ENCODE measurements around the gene LAMA3. TPM values are rescaled to one million over a fixed set of nuclear protein-coding genes. Genes with fewer than 3 reads are reported as not detected.

The LAMA3 gene
- polyA plus RNA-seq, 1 donor from 2014 or later = 3.4 TPM

GRCh38 chr18:23716966-23717365 is 27.7 kb downstream of the LAMA3 start:
- Histone ChIP-seq H3K4me3 (ENCODE audit: low read length) (no peak overlapping the region), H3F3A (ENCODE audit: insufficient read depth, low read length, poor library complexity, severe bottlenecking) (no peaks in the 10 kb centered on the region), H2AFZ (ENCODE audit: low read depth, low read length) (no peak overlapping the region), H4K20me1 (ENCODE audit: insufficient read depth) (no peaks in the 10 kb centered on the region), H3K36me3 (ENCODE audit: insufficient read depth, low read length) (no peaks in the 10 kb centered on the region), H3K79me2 (replicated peaks; ENCODE audit: insufficient read depth, low read length) (no peaks in the 10 kb centered on the region), H3K27ac (ENCODE audit: low read length) (no peak overlapping the region), H3K9ac (ENCODE audit: low read length) (no peak overlapping the region), H3K9me3 (ENCODE audit: low read length) (no peaks in the 10 kb centered on the region), H3K9me2 (ENCODE audit: insufficient read depth, low read length) (no peaks in the 10 kb centered on the region), H3K4me2 (ENCODE audit: low read length) (no peak overlapping the region), H3K27me3 (ENCODE audit: insufficient read depth, low read depth, low read length) (no peaks in the 10 kb centered on the region)
- no peak for TF ChIP-seq SMC3 (conservative IDR thresholded peaks at IDR 0.05; ENCODE audit: poor library complexity)
- TF ChIP-seq RAD21 (conservative IDR thresholded peaks at IDR 0.05) = no peak
- TF ChIP-seq POLR2AphosphoS5 (IDR thresholded peaks at IDR 0.05) = no peak
- TF ChIP-seq MXI1 (conservative IDR thresholded peaks at IDR 0.05; ENCODE audit: poor library complexity, severe bottlenecking) = no peak
- no peak for TF ChIP-seq EZH2 (IDR thresholded peaks at IDR 0.05; ENCODE audit: borderline replicate concordance, insufficient read depth, low read length, poor library complexity, severe bottlenecking)
- no peak for TF ChIP-seq TAF1 (IDR thresholded peaks at IDR 0.05; ENCODE audit: low read depth)
- TF ChIP-seq CTCF (IDR thresholded peaks at IDR 0.05; ENCODE audit: poor library complexity, severe bottlenecking) = no peak
- TF ChIP-seq REST (IDR thresholded peaks at IDR 0.05; ENCODE audit: borderline replicate concordance) = no peak
- TF ChIP-seq EP300 (conservative IDR thresholded peaks at IDR 0.05; ENCODE audit: poor library complexity, severe bottlenecking) = no peak

- H3K9ac ChIP-seq (ENCODE audit: low read length) = no peak overlapping the region
These were observed 29.0 kb downstream of the LAMA3 start for GRCh38 chr18:23718243-23718720.

More at GRCh38 chr18:23718243-23718720, 29.0 kb downstream of the LAMA3 start:
- H3K9me2 ChIP-seq (ENCODE audit: insufficient read depth, low read length) = no peaks in the 10 kb centered on the region
- H3K79me2 ChIP-seq (replicated peaks; ENCODE audit: insufficient read depth, low read length) = no peaks in the 10 kb centered on the region
- no peak overlapping the region for H3K4me2 ChIP-seq (ENCODE audit: low read length)
- TF ChIP-seq EP300 (conservative IDR thresholded peaks at IDR 0.05; ENCODE audit: poor library complexity, severe bottlenecking) (no peak), MXI1 (conservative IDR thresholded peaks at IDR 0.05; ENCODE audit: poor library complexity, severe bottlenecking) (no peak), TAF1 (IDR thresholded peaks at IDR 0.05; ENCODE audit: low read depth) (no peak), SMC3 (conservative IDR thresholded peaks at IDR 0.05; ENCODE audit: poor library complexity) (no peak), POLR2AphosphoS5 (IDR thresholded peaks at IDR 0.05) (no peak), CTCF (IDR thresholded peaks at IDR 0.05; ENCODE audit: poor library complexity, severe bottlenecking) (no peak), EZH2 (IDR thresholded peaks at IDR 0.05; ENCODE audit: borderline replicate concordance, insufficient read depth, low read length, poor library complexity, severe bottlenecking) (no peak)
- no peak overlapping the region for H3K4me3 ChIP-seq (ENCODE audit: low read length)
- no peaks in the 10 kb centered on the region for H3F3A ChIP-seq (ENCODE audit: insufficient read depth, low read length, poor library complexity, severe bottlenecking)
- no peaks in the 10 kb centered on the region for H4K20me1 ChIP-seq (ENCODE audit: insufficient read depth)
- H3K27me3 ChIP-seq (ENCODE audit: insufficient read depth, low read depth, low read length) = no peaks in the 10 kb centered on the region
- no peaks in the 10 kb centered on the region for H3K36me3 ChIP-seq (ENCODE audit: insufficient read depth, low read length)
- no peak overlapping the region for H3K27ac ChIP-seq (ENCODE audit: low read length)
- no peaks in the 10 kb centered on the region for H3K9me3 ChIP-seq (ENCODE audit: low read length)
- H2AFZ ChIP-seq (ENCODE audit: low read depth, low read length) = no peak overlapping the region
